CD4-positive, CD25-positive, alpha-beta regulatory T cell (primary cell): ENCODE results near the gene IKZF3. TPM values are rescaled to one million over a fixed set of nuclear protein-coding genes. Genes with fewer than 3 reads are reported as not detected.
"Not testable (repeated sequence)": the region's sequence is repeated elsewhere in the genome, so short reads cannot be mapped to it uniquely, and the experiment has no call there.

Source experiments
- ATAC-seq, 2 donors: fragments of 150-1000 bp; cut with Tn5 transposase; one replicate each; pipeline ENCODE4 v1.10.0; 2021; ENCODE audit warnings: low read depth in 2 of 2, moderate number of reproducible peaks in 2 of 2, moderate library complexity in 1 of 2
- DNase-seq, 3 donors: peaks; one replicate each; pipeline versions ENCODE4 v3.0.0 to v3.0.0-alpha.2; 2012 to 2022; ENCODE audit warnings: mixed read lengths in 1 of 3
- H3K27ac ChIP-seq: one replicate; pipeline ENCODE4 v1.7.0; 2013; ENCODE audit warnings: mild to moderate bottlenecking, low read length; ENCODE audit not compliant: insufficient read depth, poor library complexity, severe bottlenecking
- H3K27me3 ChIP-seq: one replicate; pipeline ENCODE4 v1.7.0; 2013; ENCODE audit warnings: low read length; ENCODE audit not compliant: control insufficient read depth, insufficient read depth
- H3K36me3 ChIP-seq: one replicate; pipeline ENCODE4 v1.7.0; 2013; ENCODE audit warnings: mild to moderate bottlenecking, low read length, moderate library complexity; ENCODE audit not compliant: control insufficient read depth, insufficient read depth
- H3K4me1 ChIP-seq: 2 replicates; pipeline ENCODE4 v1.7.0; 2013; ENCODE audit warnings: mild to moderate bottlenecking, low read length; ENCODE audit not compliant: insufficient read depth, control insufficient read depth, poor library complexity, severe bottlenecking
- H3K4me3 ChIP-seq: one replicate; pipeline ENCODE4 v1.7.0; 2013; ENCODE audit warnings: low read depth, mild to moderate bottlenecking, low read length, moderate library complexity
- H3K9me3 ChIP-seq, 2 experiments: 1 replicate in 1 of 2; 2 replicates in 1 of 2; pipeline ENCODE4 v1.7.0; 2013; ENCODE audit warnings: low read length in 2 of 2, mild to moderate bottlenecking in 1 of 2, moderate library complexity in 1 of 2; ENCODE audit not compliant: control insufficient read depth in 2 of 2
- H3K27ac Mint-ChIP-seq, 3 donors: one replicate each; pipeline ENCODE4 v1.8.0; 2020 to 2022; ENCODE audit warnings: mild to moderate bottlenecking in 3 of 3, mixed read lengths in 3 of 3, moderate library complexity in 2 of 3
- H3K27me3 Mint-ChIP-seq: one replicate; pipeline ENCODE4 v1.8.0; 2022; ENCODE audit warnings: mild to moderate bottlenecking, mixed read lengths
- H3K36me3 Mint-ChIP-seq: one replicate; pipeline ENCODE4 v1.8.0; 2020; ENCODE audit warnings: mixed read lengths
- H3K4me1 Mint-ChIP-seq, 4 donors: one replicate each; pipeline ENCODE4 v1.8.0; 2020 to 2022; ENCODE audit warnings: mixed read lengths in 4 of 4, mild to moderate bottlenecking in 1 of 4
- H3K4me3 Mint-ChIP-seq, 4 donors: one replicate each; pipeline ENCODE4 v1.8.0; 2020 to 2022; ENCODE audit warnings: mild to moderate bottlenecking in 4 of 4, mixed read lengths in 4 of 4, moderate library complexity in 3 of 4
- H3K9me3 Mint-ChIP-seq, 7 donors: one replicate each; pipeline ENCODE4 v1.8.0; 2020 to 2022; ENCODE audit warnings: mixed read lengths in 7 of 7, mild to moderate bottlenecking in 3 of 7, moderate library complexity in 2 of 7
- polyA plus RNA-seq, 4 donors: library from polyadenylated mRNA; unstranded; fragments of 300-500 nt; fragmentation: Illumina TruSeq; gene quantifications; one replicate each; pipeline ENCODE4 v1.2.3, GENCODE V29; 2021
- total RNA-seq: library from RNA; stranded (reverse); gene quantifications from one replicate; pipeline ENCODE4 v1.2.3, GENCODE V29; 2022

Gene IKZF3
- total and polyA plus RNA-seq, 5 donors from 2014 or later, result 30.4 to 146 (median 36.4) TPM

DNA sequence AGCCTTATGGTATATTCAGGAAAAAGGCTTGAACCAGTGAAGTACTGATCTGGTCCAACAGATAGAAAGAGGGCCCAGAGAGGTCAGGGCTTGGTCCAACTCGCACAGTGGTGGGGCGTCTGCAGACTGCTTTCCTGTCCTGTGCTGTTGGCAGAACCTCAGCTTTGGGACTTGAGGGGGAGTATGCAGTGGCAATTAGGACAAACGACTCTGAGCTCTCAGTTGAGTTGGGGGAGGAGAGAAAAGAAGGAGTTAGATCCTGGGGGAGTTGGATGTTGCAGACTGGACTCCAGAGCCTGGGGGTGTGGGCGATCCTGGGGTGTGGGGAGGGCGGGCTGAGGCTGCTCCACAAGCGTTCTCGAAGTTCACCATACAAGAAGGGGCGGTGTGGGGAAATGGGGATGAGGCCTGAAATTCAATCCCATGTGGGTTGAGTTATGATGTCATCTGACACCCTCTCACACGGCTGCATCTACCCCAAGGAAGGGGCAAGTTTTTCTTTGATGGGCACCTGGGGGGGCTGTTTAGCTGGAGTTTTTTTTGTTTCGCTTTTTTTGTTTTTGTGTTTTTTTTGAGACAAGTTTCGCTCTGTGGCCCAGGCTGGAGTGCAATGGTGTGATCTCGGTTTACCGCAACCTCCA, 111.8 kb downstream of the IKZF3 start:
- H3K9me3 Mint-ChIP-seq, result no peaks in the 10 kb centered on the region
- Histone ChIP-seq H3K27ac (no peak overlapping the region), H3K27me3 (no peaks in the 10 kb centered on the region), H3K4me3 (no peak overlapping the region), H3K9me3 (no peaks in the 10 kb centered on the region), H3K36me3 (no peaks in the 10 kb centered on the region), H3K4me1 (peaks cover 37% of the 10 kb centered on the region)
- no peaks in the 10 kb centered on the region for H3K36me3 Mint-ChIP-seq
- ATAC-seq, result no peak
- DNase-seq, result no peak
- peaks cover 0 to 38% (median 24%) of the 10 kb centered on the region in 4 donors for H3K4me1 Mint-ChIP-seq
- H3K27ac Mint-ChIP-seq, result peak overlapping the region; percentile 83 to 90 (median 89)
- H3K4me3 Mint-ChIP-seq, result peak overlapping the region; percentile 73 to 91 (median 84)
- H3K27me3 Mint-ChIP-seq, result peaks cover 4% of the 10 kb centered on the region

GRCh38 chr17:39751637-39752036, 112.5 kb downstream of the IKZF3 start:
- Mint-ChIP-seq H3K27ac (no peak overlapping the region), H3K9me3 (no peaks in the 10 kb centered on the region), H3K4me1 (peaks cover 0 to 30% (median 21%) of the 10 kb centered on the region in 4 donors), H3K4me3 (peak overlapping the region; percentile 13 to 80 (median 54)), H3K27me3 (peaks cover 4% of the 10 kb centered on the region), H3K36me3 (no peaks in the 10 kb centered on the region)
- no peaks in the 10 kb centered on the region for H3K36me3 ChIP-seq
- no peak for DNase-seq
- H3K4me1 ChIP-seq, result peaks cover 29% of the 10 kb centered on the region
- H3K9me3 ChIP-seq, result no peaks in the 10 kb centered on the region
- no peak for ATAC-seq
- no peak overlapping the region for H3K4me3 ChIP-seq
- H3K27me3 ChIP-seq, result no peaks in the 10 kb centered on the region
- H3K27ac ChIP-seq, result no peak overlapping the region

DNA sequence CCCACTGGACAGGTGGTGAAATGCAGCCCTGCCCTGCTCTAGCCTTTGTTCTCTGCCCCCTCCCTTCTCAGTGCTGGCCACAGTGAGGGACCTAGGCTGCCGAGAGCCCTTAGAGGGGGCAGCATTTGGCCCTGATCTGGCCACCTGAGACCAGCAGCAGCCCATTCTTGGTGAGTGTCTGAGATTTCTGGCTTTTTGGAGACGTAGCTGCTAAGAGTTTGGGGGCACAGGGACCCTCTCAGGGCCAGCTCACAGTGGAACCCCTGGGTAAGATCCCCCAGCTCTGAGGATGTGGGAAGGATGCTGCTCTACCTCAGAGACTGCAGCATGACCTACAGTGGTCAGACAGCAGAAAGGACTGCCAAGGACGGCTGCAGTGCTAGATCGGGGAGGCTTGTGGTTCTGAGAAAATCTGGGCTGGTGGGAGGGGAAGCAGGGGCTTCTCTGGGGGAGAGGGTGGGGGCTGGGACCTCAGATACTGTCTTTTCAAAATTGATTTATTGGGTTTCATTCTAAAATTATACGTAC, 113.0 kb downstream of the IKZF3 start:
- DNase-seq, result no peak
- peaks cover 0 to 25% (median 16%) of the 10 kb centered on the region in 4 donors for H3K4me1 Mint-ChIP-seq
- Histone ChIP-seq H3K4me1 (peaks cover 24% of the 10 kb centered on the region), H3K27me3 (no peaks in the 10 kb centered on the region), H3K4me3 (no peak overlapping the region), H3K9me3 (no peaks in the 10 kb centered on the region), H3K27ac (no peak overlapping the region), H3K36me3 (no peaks in the 10 kb centered on the region)
- peak overlapping the region; percentile 5 to 75 (median 40) for H3K4me3 Mint-ChIP-seq
- H3K9me3 Mint-ChIP-seq, result no peaks in the 10 kb centered on the region
- H3K36me3 Mint-ChIP-seq, result no peaks in the 10 kb centered on the region
- no peak for ATAC-seq
- H3K27ac Mint-ChIP-seq, result no peak overlapping the region
- H3K27me3 Mint-ChIP-seq, result peaks cover 4% of the 10 kb centered on the region

DNA sequence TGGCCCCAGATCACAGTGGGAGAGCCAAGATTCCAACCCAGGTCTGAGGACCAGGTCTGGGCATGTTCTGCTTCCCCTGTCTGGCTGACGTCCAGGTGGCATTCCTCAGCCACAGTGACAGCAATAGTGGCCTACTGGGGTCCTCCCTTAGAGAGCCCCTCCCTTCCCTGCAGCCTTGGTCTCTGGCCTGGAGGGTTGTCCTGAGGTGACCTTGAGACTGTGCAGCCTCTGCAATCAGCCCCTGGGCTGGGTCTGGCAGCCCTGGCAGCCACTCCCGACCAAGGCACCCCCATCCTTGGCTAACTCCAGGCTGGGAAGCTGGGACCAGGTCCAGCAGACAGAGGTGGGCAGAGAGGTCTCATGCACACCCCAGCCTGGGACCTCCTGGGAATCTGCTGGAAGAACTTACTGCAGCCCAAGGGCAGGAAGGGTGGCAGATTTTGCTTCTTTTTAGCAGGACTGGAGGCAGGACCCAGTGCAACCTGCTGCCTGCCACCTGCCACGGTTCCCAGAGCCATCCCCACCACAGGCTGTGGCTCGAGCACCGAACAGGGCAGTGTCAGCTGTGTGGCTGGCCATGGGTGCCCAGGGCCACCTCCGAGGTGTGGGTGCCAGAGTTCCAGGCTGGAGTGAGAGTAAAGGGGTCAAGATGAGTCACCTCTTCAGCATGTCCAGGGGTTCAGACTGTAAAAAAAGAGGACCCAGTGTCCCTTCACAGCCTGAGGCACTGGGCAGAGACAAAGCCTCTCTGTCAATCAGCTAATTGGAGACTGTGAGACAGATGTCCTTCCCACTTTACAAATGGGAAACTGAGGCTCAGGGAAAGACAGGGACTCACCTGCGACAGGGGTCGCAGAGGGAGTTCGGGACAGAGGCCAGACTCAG, 113.7 kb downstream of the IKZF3 start:
- Histone ChIP-seq H3K27me3 (no peaks in the 10 kb centered on the region), H3K9me3 (no peaks in the 10 kb centered on the region), H3K4me1 (peaks cover 17% of the 10 kb centered on the region), H3K27ac (no peak overlapping the region), H3K36me3 (no peaks in the 10 kb centered on the region), H3K4me3 (no peak overlapping the region)
- H3K4me3 Mint-ChIP-seq, result peak overlapping the region in 1 of 4 donors; percentile 35
- no peak for ATAC-seq
- no peaks in the 10 kb centered on the region for H3K36me3 Mint-ChIP-seq
- peaks cover 4% of the 10 kb centered on the region for H3K27me3 Mint-ChIP-seq
- no peaks in the 10 kb centered on the region for H3K9me3 Mint-ChIP-seq
- H3K27ac Mint-ChIP-seq, result peak overlapping the region in 1 of 3 donors; percentile 31
- peaks cover 0 to 18% (median 9%) of the 10 kb centered on the region in 4 donors for H3K4me1 Mint-ChIP-seq
- no peak for DNase-seq

DNA sequence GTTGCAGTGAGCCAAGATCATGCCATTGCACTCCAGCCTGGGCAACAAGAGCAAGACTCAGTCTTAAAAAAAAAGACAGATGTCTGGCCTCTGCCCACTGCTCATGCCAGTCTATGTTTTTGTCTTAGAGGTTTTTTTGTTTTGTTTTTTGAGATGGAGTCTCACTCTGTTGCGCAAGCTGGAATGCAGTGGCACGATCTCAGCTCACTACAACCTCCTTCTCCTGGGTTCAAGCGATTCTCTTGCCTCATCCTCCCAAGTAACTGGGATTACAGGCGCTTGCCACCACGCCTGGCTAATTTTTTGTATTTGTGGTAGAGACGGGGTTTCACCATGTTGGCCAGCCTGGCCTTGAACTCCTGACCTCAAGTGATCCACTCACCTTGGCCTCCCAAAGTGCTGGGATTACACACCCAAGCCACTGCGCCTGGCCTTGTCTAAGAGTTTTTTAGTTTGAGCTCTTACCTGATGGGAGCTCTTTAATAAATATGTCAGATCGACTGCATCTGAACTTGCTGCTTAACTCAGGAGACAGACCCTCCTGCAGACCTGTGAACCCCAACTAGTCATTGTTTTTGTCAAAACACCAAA, 115.6 kb downstream of the IKZF3 start:
- H3K36me3 Mint-ChIP-seq, H3K27me3 ChIP-seq, H3K9me3 ChIP-seq, ATAC-seq, H3K27ac Mint-ChIP-seq, H3K9me3 Mint-ChIP-seq, H3K27me3 Mint-ChIP-seq, H3K4me3 Mint-ChIP-seq, H3K4me3 ChIP-seq, H3K27ac ChIP-seq, DNase-seq, H3K36me3 ChIP-seq, H3K4me1 ChIP-seq: not testable (repeated sequence)
- H3K4me1 Mint-ChIP-seq, result peaks cover 0 to 13% (median 5%) of the 10 kb centered on the region in 4 donors

GRCh38 chr17:39747745-39748144, 116.4 kb downstream of the IKZF3 start:
- Mint-ChIP-seq H3K4me3 (no peak overlapping the region), H3K9me3 (no peaks in the 10 kb centered on the region), H3K27ac (peak overlapping the region in 1 of 3 donors; percentile 48), H3K4me1 (peaks cover 0 to 5% (median 2%) of the 10 kb centered on the region in 4 donors), H3K27me3 (peaks cover 10% of the 10 kb centered on the region), H3K36me3 (no peaks in the 10 kb centered on the region)
- Histone ChIP-seq H3K27ac (no peak overlapping the region), H3K4me1 (no peaks in the 10 kb centered on the region), H3K27me3 (no peaks in the 10 kb centered on the region), H3K9me3 (no peaks in the 10 kb centered on the region), H3K36me3 (no peaks in the 10 kb centered on the region), H3K4me3 (no peak overlapping the region)
- DNase-seq (no peak), ATAC-seq (no peak)

DNA sequence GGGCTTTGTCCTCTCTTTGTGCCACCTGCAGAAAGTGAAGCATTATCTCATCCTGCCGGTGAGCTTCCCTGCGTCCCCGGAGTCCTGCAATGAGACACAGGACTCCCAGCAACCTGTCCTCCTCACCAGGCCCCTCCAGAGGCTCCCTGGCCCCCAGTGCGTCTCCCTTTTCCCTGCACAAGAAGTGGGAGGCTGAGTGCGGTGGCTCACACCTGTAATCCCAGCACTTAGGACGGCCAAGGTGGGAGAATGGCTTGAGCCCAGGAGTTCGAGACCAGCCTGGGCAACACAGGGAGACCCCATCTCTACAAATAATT, 118.0 kb downstream of the IKZF3 start:
- Mint-ChIP-seq H3K4me3 (no peak overlapping the region), H3K27ac (no peak overlapping the region)
- no peaks in the 10 kb centered on the region for H3K4me1 ChIP-seq

More for the DNA sequence above, 118.0 kb downstream of the IKZF3 start:
- DNase-seq, result no peak
- ATAC-seq, result no peak
- H3K27ac ChIP-seq, result no peak overlapping the region
- Mint-ChIP-seq H3K9me3 (no peaks in the 10 kb centered on the region), H3K27me3 (peaks cover 15% of the 10 kb centered on the region), H3K4me1 (peaks cover 0 to 4% (median 0%) of the 10 kb centered on the region in 4 donors), H3K36me3 (no peaks in the 10 kb centered on the region)
- H3K9me3 ChIP-seq, result no peaks in the 10 kb centered on the region
- no peak overlapping the region for H3K4me3 ChIP-seq
- H3K36me3 ChIP-seq, result no peaks in the 10 kb centered on the region
- H3K27me3 ChIP-seq, result no peaks in the 10 kb centered on the region
